Measurements from ENCODE around the gene ZBTB44.
"Not testable (repeated sequence)": the region's sequence is repeated elsewhere in the genome, so short reads cannot be mapped to it uniquely, and the experiment has no call there.

ZBTB44 gene

DNA sequence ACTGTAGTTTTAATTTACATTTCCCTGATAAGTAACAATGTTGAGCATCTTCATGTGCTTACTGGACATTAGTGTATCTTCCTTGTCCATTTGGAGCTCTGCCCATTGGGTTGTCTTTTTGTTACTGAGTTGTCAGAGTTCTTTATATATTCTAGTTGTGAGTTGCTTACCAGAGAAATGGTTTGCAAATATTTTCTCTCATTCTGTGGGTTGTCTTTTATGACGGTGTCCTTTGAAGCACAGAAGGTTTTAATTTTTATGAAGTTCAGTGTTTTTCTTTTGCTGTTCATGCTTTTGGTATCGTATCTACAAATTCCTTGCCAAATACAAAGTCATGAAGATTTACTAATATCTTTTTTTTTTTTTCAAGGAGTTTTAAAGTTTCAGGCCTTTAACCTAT, 42.4 kb downstream of the ZBTB44 start:
- Histone ChIP-seq H3K4me3 (ENCODE audit: low read depth in 1 of 2, low read length in 2 of 2) (no peak overlapping the region), H3K36me3 (ENCODE audit: control insufficient read depth in 1 of 2, insufficient read depth in 2 of 2, low read length in 2 of 2) (no peaks in the 10 kb centered on the region)

DNA sequence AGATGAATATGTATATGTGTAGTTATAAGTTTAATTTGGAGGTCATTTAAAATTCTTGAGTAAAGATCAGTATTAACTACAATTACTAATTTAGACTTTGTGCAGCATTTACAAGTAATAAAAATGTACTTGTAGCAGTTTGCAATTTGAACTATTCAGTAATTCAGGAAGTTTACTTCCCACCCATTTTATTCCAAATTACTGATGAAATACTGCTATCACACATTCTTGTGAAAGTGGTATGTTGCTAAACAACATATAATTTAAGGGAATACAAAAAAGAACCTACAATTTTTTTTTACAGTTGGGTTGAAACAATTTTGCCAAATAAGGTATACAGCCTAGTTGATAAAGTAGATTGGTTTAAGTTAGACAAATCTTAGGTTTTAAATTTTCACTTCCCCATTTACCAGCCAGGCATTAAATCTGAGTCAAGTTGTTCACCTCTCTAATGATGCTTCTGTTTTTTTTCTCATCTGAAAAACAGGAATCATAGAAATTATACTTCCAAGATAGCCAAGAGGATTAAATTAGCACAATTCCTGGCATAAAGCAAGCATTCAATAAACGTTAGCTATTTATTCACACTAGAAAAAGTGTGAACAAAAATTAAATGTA, 45.3 kb downstream of the ZBTB44 start:
- Histone ChIP-seq H3K9me3 (ENCODE audit: control insufficient read depth in 1 of 2, low read length in 2 of 2) (no peaks in the 10 kb centered on the region), H3K4me1 (ENCODE audit: control insufficient read depth in 1 of 2, insufficient read depth in 2 of 2, low read length in 2 of 2) (no peaks in the 10 kb centered on the region), H3K27me3 (ENCODE audit: low read depth, low read length) (no peaks in the 10 kb centered on the region), H3K36me3 (ENCODE audit: control insufficient read depth in 1 of 2, insufficient read depth in 2 of 2, low read length in 2 of 2) (peaks cover 0 to 7% of the 10 kb centered on the region in 2 donors), H3K4me3 (ENCODE audit: low read depth in 1 of 2, low read length in 2 of 2) (no peak overlapping the region), H3K27ac (ENCODE audit: low read length) (no peak overlapping the region)

More for the DNA sequence above, 42.4 kb downstream of the ZBTB44 start:
- no peak overlapping the region for H3K27ac ChIP-seq (ENCODE audit: low read length)
- no peaks in the 10 kb centered on the region for H3K27me3 ChIP-seq (ENCODE audit: low read depth, low read length)
- no peaks in the 10 kb centered on the region for H3K4me1 ChIP-seq (ENCODE audit: control insufficient read depth in 1 of 2, insufficient read depth in 2 of 2, low read length in 2 of 2)
- peaks cover 0 to 2% of the 10 kb centered on the region in 2 donors for H3K9me3 ChIP-seq (ENCODE audit: control insufficient read depth in 1 of 2, low read length in 2 of 2)

DNA sequence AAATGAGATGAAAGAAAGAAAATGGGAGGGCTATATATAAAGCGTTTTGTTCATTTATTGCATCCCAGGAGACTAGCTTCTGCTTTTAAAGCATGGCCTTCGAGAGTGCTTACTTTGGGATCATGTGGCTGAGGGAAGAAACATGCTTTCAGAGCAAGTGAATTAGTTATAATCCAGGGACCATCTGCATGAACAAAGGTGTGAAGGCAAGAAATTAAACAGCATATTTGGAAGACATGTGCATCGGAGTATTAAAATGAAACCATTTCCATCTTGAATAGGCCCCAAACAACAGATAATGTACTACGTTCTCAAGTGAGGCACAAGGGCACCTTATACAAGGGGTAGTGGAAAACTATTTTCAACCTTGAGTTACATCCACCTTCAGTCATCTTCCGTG, 51.4 kb downstream of the ZBTB44 start:
- H3K27ac ChIP-seq (ENCODE audit: low read length): no peak overlapping the region
- H3K36me3 ChIP-seq (ENCODE audit: control insufficient read depth in 1 of 2, insufficient read depth in 2 of 2, low read length in 2 of 2): peaks cover 17% of the 10 kb centered on the region in 2 donors
- H3K4me1 ChIP-seq (ENCODE audit: control insufficient read depth in 1 of 2, insufficient read depth in 2 of 2, low read length in 2 of 2): peaks cover 0 to 11% of the 10 kb centered on the region in 2 donors
- no peak overlapping the region for H3K4me3 ChIP-seq (ENCODE audit: low read depth in 1 of 2, low read length in 2 of 2)
- no peaks in the 10 kb centered on the region for H3K27me3 ChIP-seq (ENCODE audit: low read depth, low read length)
- H3K9me3 ChIP-seq (ENCODE audit: control insufficient read depth in 1 of 2, low read length in 2 of 2): peaks cover 3 to 4% of the 10 kb centered on the region in 2 donors

DNA sequence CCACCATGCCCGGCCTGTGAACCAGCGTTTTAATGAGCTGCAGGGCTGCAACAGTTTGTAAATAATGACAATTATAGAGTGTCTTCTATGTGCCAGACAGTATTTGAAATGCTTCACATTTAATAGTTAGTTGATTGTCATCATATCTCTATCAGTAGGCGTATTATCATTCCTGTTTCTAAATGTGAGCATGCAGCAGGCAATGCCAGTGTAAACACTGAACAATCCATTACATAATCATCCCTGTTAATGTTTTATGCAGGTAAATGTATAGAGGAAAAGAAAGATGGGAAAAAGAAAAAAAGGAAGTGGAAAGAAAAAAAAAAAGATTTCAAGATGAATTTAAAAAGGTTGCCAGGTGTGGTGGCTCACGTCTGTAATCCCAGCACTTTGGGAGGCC, 52.3 kb downstream of the ZBTB44 start:
- no peak overlapping the region for H3K4me3 ChIP-seq (ENCODE audit: low read depth in 1 of 2, low read length in 2 of 2)

DNA sequence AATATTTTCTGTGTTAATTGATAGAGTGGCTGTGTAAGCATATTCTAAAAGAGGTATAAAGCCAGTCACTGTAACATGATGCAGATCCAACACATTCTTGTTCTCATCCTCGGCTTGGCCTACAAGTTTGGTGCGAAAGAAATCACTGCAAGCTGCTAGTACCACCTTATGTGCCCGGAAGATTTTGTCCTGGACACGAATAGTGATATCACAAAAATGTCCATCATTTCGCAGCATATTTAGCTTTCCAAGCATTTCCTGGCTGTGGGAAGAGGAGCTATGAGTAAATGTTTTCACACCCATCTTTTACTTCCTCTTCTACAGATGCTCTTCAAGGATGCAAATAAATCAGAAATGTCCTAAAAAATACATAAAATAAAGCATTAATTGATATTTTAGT, 53.1 kb downstream of the ZBTB44 start:
- Histone ChIP-seq H3K9me3 (ENCODE audit: control insufficient read depth in 1 of 2, low read length in 2 of 2) (peaks cover 5 to 9% of the 10 kb centered on the region in 2 donors), H3K36me3 (ENCODE audit: control insufficient read depth in 1 of 2, insufficient read depth in 2 of 2, low read length in 2 of 2) (peaks cover 17% of the 10 kb centered on the region in 2 donors), H3K4me1 (ENCODE audit: control insufficient read depth in 1 of 2, insufficient read depth in 2 of 2, low read length in 2 of 2) (peaks cover 0 to 11% of the 10 kb centered on the region in 2 donors), H3K4me3 (ENCODE audit: low read depth in 1 of 2, low read length in 2 of 2) (no peak overlapping the region), H3K27me3 (ENCODE audit: low read depth, low read length) (no peaks in the 10 kb centered on the region), H3K27ac (ENCODE audit: low read length) (no peak overlapping the region)

More for the DNA sequence above, 52.3 kb downstream of the ZBTB44 start:
- H3K27ac ChIP-seq (ENCODE audit: low read length): no peak overlapping the region
- H3K36me3 ChIP-seq (ENCODE audit: control insufficient read depth in 1 of 2, insufficient read depth in 2 of 2, low read length in 2 of 2): peaks cover 17% of the 10 kb centered on the region in 2 donors
- peaks cover 5 to 9% of the 10 kb centered on the region in 2 donors for H3K9me3 ChIP-seq (ENCODE audit: control insufficient read depth in 1 of 2, low read length in 2 of 2)
- H3K27me3 ChIP-seq (ENCODE audit: low read depth, low read length): no peaks in the 10 kb centered on the region
- H3K4me1 ChIP-seq (ENCODE audit: control insufficient read depth in 1 of 2, insufficient read depth in 2 of 2, low read length in 2 of 2): peaks cover 0 to 11% of the 10 kb centered on the region in 2 donors

DNA sequence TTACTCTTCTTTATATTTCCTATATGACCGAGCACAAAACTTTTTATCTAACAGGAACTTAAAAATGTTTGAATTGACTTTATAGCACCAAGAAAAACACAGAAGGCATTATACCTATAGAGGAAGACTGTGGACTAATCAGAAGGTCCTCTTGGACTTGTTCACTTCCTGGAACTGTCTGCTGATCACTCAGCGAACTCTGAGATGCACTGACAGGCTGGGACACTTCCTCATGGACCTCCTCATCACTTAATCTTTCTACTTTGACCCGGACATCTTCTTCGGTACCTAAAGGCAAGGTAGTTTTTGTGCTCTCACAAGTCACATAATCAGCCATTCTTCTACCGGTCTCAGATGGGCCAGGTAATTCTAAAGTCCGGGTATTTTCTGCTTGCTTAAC, 54.0 kb downstream of the ZBTB44 start:
- H3K4me1 ChIP-seq (ENCODE audit: control insufficient read depth in 1 of 2, insufficient read depth in 2 of 2, low read length in 2 of 2): peaks cover 0 to 11% of the 10 kb centered on the region in 2 donors
- no peak overlapping the region for H3K27ac ChIP-seq (ENCODE audit: low read length)
- H3K4me3 ChIP-seq (ENCODE audit: low read depth in 1 of 2, low read length in 2 of 2): no peak overlapping the region
- peaks cover 10 to 17% of the 10 kb centered on the region in 2 donors for H3K36me3 ChIP-seq (ENCODE audit: control insufficient read depth in 1 of 2, insufficient read depth in 2 of 2, low read length in 2 of 2)
- H3K9me3 ChIP-seq (ENCODE audit: control insufficient read depth in 1 of 2, low read length in 2 of 2): peaks cover 5 to 9% of the 10 kb centered on the region in 2 donors
- no peaks in the 10 kb centered on the region for H3K27me3 ChIP-seq (ENCODE audit: low read depth, low read length)

DNA sequence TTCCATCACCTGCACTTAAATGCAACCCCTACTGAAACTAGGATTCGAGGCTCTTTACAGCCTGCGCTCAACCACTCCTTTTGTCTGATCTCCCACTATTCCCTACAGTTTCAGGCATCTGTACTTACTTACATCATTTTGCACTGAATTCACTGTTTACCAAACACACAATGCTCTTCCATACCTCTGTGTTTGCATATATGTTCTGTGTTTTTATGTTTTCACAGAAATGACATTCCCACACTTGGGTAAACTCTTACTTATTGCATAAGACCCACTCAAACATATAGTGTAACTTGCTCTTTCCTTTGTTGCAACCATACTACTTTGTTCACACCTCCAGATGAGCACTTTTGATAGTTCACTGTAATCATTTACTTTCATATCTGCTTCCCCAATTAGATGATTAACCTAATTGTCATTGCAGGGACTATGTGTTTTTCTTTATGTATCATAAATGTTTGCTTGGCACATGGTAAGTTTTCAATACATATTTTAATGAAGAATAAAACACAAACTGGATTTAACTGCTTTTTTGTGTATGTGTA, 54.6 kb downstream of the ZBTB44 start:
- H3K27ac ChIP-seq (ENCODE audit: low read length): no peak overlapping the region

DNA sequence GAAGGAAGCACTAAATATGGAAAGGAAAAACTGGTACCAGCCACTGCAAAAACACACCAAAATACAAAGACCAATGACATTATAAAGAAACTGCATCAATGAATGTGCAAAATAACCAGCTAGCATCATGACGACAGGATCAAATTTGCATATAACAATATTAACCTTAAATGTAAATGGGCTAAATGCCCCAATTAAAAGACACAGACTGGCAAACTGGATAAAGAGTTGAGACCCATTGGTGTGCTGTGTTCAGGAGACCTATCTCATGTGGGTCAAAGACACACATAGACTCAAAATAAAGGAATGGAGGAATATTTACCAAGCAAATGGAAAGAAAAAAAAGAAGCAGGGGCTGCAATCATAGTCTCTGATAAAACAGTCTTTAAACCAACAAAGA, 63.0 kb downstream of the ZBTB44 start:
- H3K4me3 ChIP-seq (ENCODE audit: low read depth in 1 of 2, low read length in 2 of 2); H3K36me3 ChIP-seq (ENCODE audit: control insufficient read depth in 1 of 2, insufficient read depth in 2 of 2, low read length in 2 of 2); H3K4me1 ChIP-seq (ENCODE audit: control insufficient read depth in 1 of 2, insufficient read depth in 2 of 2, low read length in 2 of 2); H3K9me3 ChIP-seq (ENCODE audit: control insufficient read depth in 1 of 2, low read length in 2 of 2); H3K27ac ChIP-seq (ENCODE audit: low read length); H3K27me3 ChIP-seq (ENCODE audit: low read depth, low read length): not testable (repeated sequence)

More for the DNA sequence above, 54.6 kb downstream of the ZBTB44 start:
- peaks cover 10 to 17% of the 10 kb centered on the region in 2 donors for H3K36me3 ChIP-seq (ENCODE audit: control insufficient read depth in 1 of 2, insufficient read depth in 2 of 2, low read length in 2 of 2)
- H3K27me3 ChIP-seq (ENCODE audit: low read depth, low read length): no peaks in the 10 kb centered on the region
- peaks cover 0 to 11% of the 10 kb centered on the region in 2 donors for H3K4me1 ChIP-seq (ENCODE audit: control insufficient read depth in 1 of 2, insufficient read depth in 2 of 2, low read length in 2 of 2)
- H3K9me3 ChIP-seq (ENCODE audit: control insufficient read depth in 1 of 2, low read length in 2 of 2): peaks cover 5 to 9% of the 10 kb centered on the region in 2 donors
- no peak overlapping the region for H3K4me3 ChIP-seq (ENCODE audit: low read depth in 1 of 2, low read length in 2 of 2)

DNA sequence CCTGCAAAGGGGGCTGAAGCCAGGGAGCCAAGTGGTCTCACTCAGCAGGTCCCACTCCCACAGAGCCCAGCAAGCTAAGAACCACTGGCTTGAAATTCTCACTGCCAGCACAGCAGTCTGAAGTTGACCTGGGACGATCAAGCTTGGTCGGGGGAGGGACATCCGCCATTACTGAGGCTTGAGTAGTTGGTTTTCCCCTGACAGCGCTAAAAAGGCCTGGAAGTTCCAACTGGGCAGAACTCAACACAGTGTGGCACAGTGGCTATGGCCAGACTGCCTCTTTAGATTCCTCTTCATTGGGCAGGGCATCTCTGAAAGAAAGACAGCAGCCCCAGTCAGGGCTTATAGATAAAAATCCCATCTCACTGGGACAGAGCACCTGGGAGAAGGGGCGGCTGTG, 64.8 kb downstream of the ZBTB44 start:
- H3K4me3 ChIP-seq (ENCODE audit: low read depth in 1 of 2, low read length in 2 of 2); H3K36me3 ChIP-seq (ENCODE audit: control insufficient read depth in 1 of 2, insufficient read depth in 2 of 2, low read length in 2 of 2); H3K27ac ChIP-seq (ENCODE audit: low read length); H3K27me3 ChIP-seq (ENCODE audit: low read depth, low read length); H3K9me3 ChIP-seq (ENCODE audit: control insufficient read depth in 1 of 2, low read length in 2 of 2): not testable (repeated sequence)
- H3K4me1 ChIP-seq (ENCODE audit: control insufficient read depth in 1 of 2, insufficient read depth in 2 of 2, low read length in 2 of 2): peaks cover 0 to 13% of the 10 kb centered on the region in 2 donors

DNA sequence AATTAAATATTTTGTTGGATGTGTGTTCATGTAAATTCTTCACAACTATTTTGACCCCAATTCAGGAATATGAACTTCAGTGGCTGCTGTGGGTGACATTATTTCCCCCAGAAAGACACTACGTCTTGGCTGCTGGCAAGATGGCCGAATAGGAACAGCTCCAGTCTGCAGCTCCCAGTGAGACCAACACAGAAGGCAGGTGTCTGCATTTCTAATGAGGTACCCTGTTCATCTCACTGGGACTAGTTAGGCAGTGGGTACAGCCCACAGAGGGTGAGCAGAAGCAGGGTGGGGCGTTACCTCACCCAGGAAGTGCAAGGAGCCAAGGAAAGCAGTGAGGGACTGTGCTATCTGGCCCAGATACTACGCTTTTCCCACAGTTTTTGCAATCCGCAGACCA, 65.3 kb downstream of the ZBTB44 start:
- H3K4me3 ChIP-seq (ENCODE audit: low read depth in 1 of 2, low read length in 2 of 2): no peak overlapping the region
- peaks cover 0 to 13% of the 10 kb centered on the region in 2 donors for H3K4me1 ChIP-seq (ENCODE audit: control insufficient read depth in 1 of 2, insufficient read depth in 2 of 2, low read length in 2 of 2)
- H3K36me3 ChIP-seq (ENCODE audit: control insufficient read depth in 1 of 2, insufficient read depth in 2 of 2, low read length in 2 of 2): no peaks in the 10 kb centered on the region
- no peaks in the 10 kb centered on the region for H3K9me3 ChIP-seq (ENCODE audit: control insufficient read depth in 1 of 2, low read length in 2 of 2)
- H3K27ac ChIP-seq (ENCODE audit: low read length): no peak overlapping the region
- H3K27me3 ChIP-seq (ENCODE audit: low read depth, low read length): no peaks in the 10 kb centered on the region

DNA sequence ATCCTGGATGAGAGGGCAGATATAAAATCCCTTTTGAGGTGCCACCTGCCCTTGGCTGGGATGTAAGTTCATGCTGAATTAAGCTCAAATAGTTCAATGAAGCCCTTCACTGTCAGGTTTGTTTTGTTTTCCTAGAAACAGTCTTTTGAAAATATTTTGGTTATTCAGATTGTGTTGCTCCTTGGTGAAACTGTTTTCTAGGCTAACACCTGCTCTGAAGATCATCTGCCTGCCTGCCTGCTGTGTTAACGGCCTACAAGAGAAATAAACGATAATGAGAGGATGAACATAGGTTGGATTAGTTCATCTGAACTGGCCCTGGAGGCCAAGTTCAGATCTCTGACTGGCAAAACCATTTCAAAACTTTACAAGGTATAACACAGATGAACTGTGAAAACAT, 67.4 kb downstream of the ZBTB44 start:
- Histone ChIP-seq H3K36me3 (ENCODE audit: control insufficient read depth in 1 of 2, insufficient read depth in 2 of 2, low read length in 2 of 2) (no peaks in the 10 kb centered on the region), H3K4me1 (ENCODE audit: control insufficient read depth in 1 of 2, insufficient read depth in 2 of 2, low read length in 2 of 2) (peaks cover 0 to 25% of the 10 kb centered on the region in 2 donors), H3K4me3 (ENCODE audit: low read depth in 1 of 2, low read length in 2 of 2) (no peak overlapping the region), H3K9me3 (ENCODE audit: control insufficient read depth in 1 of 2, low read length in 2 of 2) (no peaks in the 10 kb centered on the region), H3K27me3 (ENCODE audit: low read depth, low read length) (no peaks in the 10 kb centered on the region), H3K27ac (ENCODE audit: low read length) (no peak overlapping the region)

DNA sequence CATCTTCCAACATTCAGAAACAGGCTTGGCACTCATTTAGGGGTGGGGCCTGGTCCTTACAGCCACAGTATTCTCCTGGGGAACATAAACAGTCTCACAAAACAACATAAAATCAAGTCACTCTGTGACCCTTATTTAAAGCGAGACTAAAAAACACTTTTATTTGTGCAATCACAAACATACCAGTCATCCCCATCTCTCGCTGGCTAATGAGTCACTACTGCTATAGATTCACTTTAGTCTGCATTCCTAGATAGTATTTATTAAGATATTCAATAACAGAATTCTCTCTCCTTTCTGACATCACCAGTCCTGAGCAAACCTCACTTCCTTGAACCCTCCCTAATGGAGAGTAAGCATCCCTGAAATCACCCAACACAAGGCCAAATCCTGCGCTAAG, 68.0 kb downstream of the ZBTB44 start:
- Histone ChIP-seq H3K36me3 (ENCODE audit: control insufficient read depth in 1 of 2, insufficient read depth in 2 of 2, low read length in 2 of 2) (no peaks in the 10 kb centered on the region), H3K27ac (ENCODE audit: low read length) (no peak overlapping the region), H3K27me3 (ENCODE audit: low read depth, low read length) (no peaks in the 10 kb centered on the region)

More for the DNA sequence above, 68.0 kb downstream of the ZBTB44 start:
- H3K9me3 ChIP-seq (ENCODE audit: control insufficient read depth in 1 of 2, low read length in 2 of 2): no peaks in the 10 kb centered on the region
- peaks cover 0 to 25% of the 10 kb centered on the region in 2 donors for H3K4me1 ChIP-seq (ENCODE audit: control insufficient read depth in 1 of 2, insufficient read depth in 2 of 2, low read length in 2 of 2)
- no peak overlapping the region for H3K4me3 ChIP-seq (ENCODE audit: low read depth in 1 of 2, low read length in 2 of 2)
